Liver (tissue), 3 donors: Measurements from ENCODE around the gene KIF9.
A peak's percentile ranks its signal among the peaks of the same experiment; 100 is the strongest.

Experiments
- CTCF ChIP-seq: fragments of 150-350 bp; IDR thresholded peaks from 2 replicates; pipeline ENCODE4 v1.5.1; 2017; ENCODE audit warnings: improper control_type of control experiment, low read depth, low read length; ENCODE audit not compliant: missing input control
- JUND ChIP-seq, 2 donors: IDR thresholded peaks; 2 replicates each; pipeline ENCODE4 v1.6.1; 2016; ENCODE audit warnings: antibody characterized with exemption in 2 of 2
- SP1 ChIP-seq: IDR thresholded peaks from 2 replicates; pipeline ENCODE4 v1.6.1; 2018; ENCODE audit warnings: antibody characterized with exemption, mild to moderate bottlenecking
- YY1 ChIP-seq: IDR thresholded peaks from 2 replicates; pipeline ENCODE4 v1.6.1; 2016; ENCODE audit warnings: antibody characterized with exemption, mild to moderate bottlenecking
- donor health status: healthy.
- donor health status: healthy.

- TF ChIP-seq CTCF (no peak), YY1 (peak; percentile 95), JUND (IDR thresholded peaks at IDR 0.05) (peak; percentile 43 to 72), SP1 (peak; percentile 69)
These were observed at the start of gene KIF9, which contains the start of gene KLHL18 for GRCh38 chr3:47282424-47283192.
